Motor neuron (in vitro differentiated cells): ENCODE results near the gene DDX4. TPM values are rescaled to one million over a fixed set of nuclear protein-coding genes. Genes with fewer than 3 reads are reported as not detected.
"Not testable (repeated sequence)": the region's sequence is repeated elsewhere in the genome, so short reads cannot be mapped to it uniquely, and the experiment has no call there.

ENCODE experiments used
- ATAC-seq, 8 experiments: fragments of 200-7000 bp; cut with Tn5 transposase; replicated peaks in 6 of 8; 2 replicates each; pipeline ENCODE4 v1.8.0; 2021; ENCODE audit warnings: mild to moderate bottlenecking in 8 of 8, moderate library complexity in 8 of 8
- H3K27ac ChIP-seq, 2 donors: fragments of 250-450 bp; sonication (Bioruptor Pico); 2 replicates each; pipeline ENCODE4 v1.9.0; 2021; ENCODE audit warnings: antibody characterized with exemption in 2 of 2, mild to moderate bottlenecking in 2 of 2, moderate library complexity in 1 of 2
- H3K4me1 ChIP-seq, 2 donors: fragments of 250-450 bp; sonication (Bioruptor Pico); replicated peaks in 1 of 2; 2 replicates each; pipeline ENCODE4 v1.6.1; 2021; ENCODE audit warnings: antibody characterized with exemption in 2 of 2, mild to moderate bottlenecking in 2 of 2, moderate library complexity in 1 of 2
- H3K4me3 ChIP-seq, 5 donors: fragments of 250-450 bp; sonication (Bioruptor Pico); 2 replicates each; pipeline ENCODE4 v1.9.0; 2021; ENCODE audit warnings: antibody characterized with exemption in 5 of 5, mild to moderate bottlenecking in 5 of 5, moderate library complexity in 4 of 5
- WGBS, 10 experiments: fragments of 450-650 bp; shearing (Covaris generic); methylation state at CpG; one replicate each; pipeline ENCODE4 v1.0.0; 2022; 5-methylcytosine and 5-hydroxymethylcytosine counted together
- in situ Hi-C, 9 experiments: fragments of 400-800 bp; cut with MboI; loops; one replicate each; pipeline ENCODE4 v1.15.0; 2021; ENCODE audit warnings: low sequenced_read_pairs in 9 of 9, low pct_unique_long_range_greater_than_20kb in 2 of 9; ENCODE audit not compliant: unreplicated experiment in 9 of 9
- total RNA-seq, 8 experiments: library from RNA; unstranded; fragments of 300-600 nt; gene quantifications; 2 replicates each; pipeline versions ENCODE4 v1.2.3 to v1.2.4, GENCODE V29; 2022

The DDX4 gene
- total RNA-seq, 8 experiments from 2014 or later: 0.05 to 1.1 (median 0.53) TPM; not detected in 4

- WGBS, 10 experiments: 46 to 100% (median 79%) methylated on average over 1 of the region's 1 CpG; no CpG with 5 or more reads in 2 of the 10 experiments
- ATAC-seq: no peak
- Histone ChIP-seq H3K27ac (no peak overlapping the region), H3K4me3 (no peak overlapping the region), H3K4me1 (no peaks in the 10 kb centered on the region)
- in situ Hi-C loops: no loop called here
Measured at GRCh38 chr5:55734658-55735057, 3.2 kb upstream of the DDX4 start.

DNA sequence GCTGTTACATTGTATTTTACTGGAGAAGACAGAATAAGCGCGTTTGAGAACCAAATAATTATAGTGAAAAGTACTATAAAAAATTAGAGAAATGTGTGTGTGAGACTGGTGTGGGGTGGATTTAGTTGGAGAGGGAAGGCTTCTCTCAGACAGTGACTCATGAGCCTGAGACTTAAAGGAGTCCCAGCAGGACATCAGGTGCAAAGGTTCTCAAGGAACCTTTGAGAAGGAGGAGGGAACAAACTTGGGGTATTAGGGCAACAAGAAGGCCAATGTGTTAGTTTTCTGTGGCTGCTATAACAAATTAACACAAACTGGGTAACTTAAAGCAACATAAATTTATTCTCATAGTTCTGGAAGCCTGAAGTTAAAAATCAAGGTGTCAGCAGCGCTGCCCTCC lies 4.9 kb downstream of the DDX4 start:
- in situ Hi-C loops: no loop called here
- no peaks in the 10 kb centered on the region for H3K4me1 ChIP-seq
- WGBS, 10 experiments: 29 to 100% (median 100%) methylated on average over 1 to 3 of the region's 3 CpGs
- no peak overlapping the region for H3K27ac ChIP-seq
- H3K4me3 ChIP-seq: no peak overlapping the region
- no peak for ATAC-seq

DNA sequence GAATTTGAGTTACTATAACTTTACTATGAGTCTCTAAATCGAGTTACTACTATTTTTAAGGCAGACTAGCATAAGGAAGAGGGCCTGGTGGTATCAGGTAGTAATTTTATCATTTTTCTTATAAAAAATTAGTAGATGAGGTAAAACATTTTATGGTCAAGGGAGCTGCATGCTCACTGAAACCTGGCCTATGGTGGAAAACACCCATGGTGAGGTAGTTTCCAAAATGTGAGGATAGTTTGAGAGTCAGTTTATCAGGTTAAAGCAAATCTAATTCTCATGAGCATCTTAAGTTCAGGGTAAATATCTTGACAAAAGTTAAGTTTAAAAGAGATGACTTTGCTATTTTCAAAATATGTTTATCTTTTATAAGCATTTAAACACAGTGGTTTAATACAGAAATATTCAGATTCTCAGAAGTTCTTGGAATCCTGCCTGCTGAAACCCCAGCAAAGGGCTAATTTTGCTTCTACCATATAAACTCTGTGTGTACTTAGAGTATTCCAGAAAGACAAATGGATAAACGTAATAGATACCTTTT lies 10.0 kb downstream of the DDX4 start:
- WGBS, 10 experiments: 6 to 83% (median 56%) methylated on average over 1 to 2 of the region's 2 CpGs

GRCh38 chr5:55749387-55749786 lies 11.5 kb downstream of the DDX4 start:
- Histone ChIP-seq H3K4me1 (no peaks in the 10 kb centered on the region), H3K4me3 (no peak overlapping the region), H3K27ac (no peak overlapping the region)
- in situ Hi-C loops: no loop called here
- WGBS, 10 experiments: 57 to 100% (median 71%) methylated on average over 1 to 2 of the region's 2 CpGs; no CpG with 5 or more reads in 3 of the 10 experiments
- no peak for ATAC-seq

More for the DNA sequence above, 10.0 kb downstream of the DDX4 start:
- Histone ChIP-seq H3K4me1 (no peaks in the 10 kb centered on the region), H3K27ac (no peak overlapping the region), H3K4me3 (no peak overlapping the region)
- no peak for ATAC-seq
- in situ Hi-C loops: no loop called here

DNA sequence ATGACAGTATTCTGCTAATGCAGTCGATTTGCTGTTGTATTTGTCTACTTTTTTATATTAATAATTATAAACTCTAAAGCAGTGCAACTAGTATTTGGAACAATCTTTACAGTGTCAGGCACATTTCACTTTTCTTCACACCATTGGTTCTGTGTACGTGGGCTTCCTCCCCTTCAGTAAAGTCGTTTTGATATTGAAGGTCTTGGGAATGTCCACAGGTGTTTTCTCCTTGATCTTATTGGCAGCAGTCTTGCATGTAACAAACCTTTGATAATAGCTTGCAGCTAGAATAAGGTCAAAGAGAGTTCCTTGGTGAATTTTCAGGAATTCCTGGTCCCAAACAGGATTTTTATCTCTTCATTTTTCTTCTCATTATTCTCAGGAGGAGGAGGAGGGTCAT lies 12.2 kb downstream of the DDX4 start:
- in situ Hi-C loops: no loop called here
- Histone ChIP-seq H3K27ac (no peak overlapping the region), H3K4me3 (no peak overlapping the region), H3K4me1 (no peaks in the 10 kb centered on the region)
- WGBS, 10 experiments: 11 to 100% (median 63%) methylated on average over 1 to 3 of the region's 3 CpGs
- ATAC-seq: no peak

GRCh38 chr5:55750499-55750898 lies 12.6 kb downstream of the DDX4 start:
- no peaks in the 10 kb centered on the region for H3K4me1 ChIP-seq
- no peak for ATAC-seq
- no peak overlapping the region for H3K4me3 ChIP-seq
- WGBS, 10 experiments: 13 to 100% (median 80%) methylated on average over 1 to 3 of the region's 3 CpGs
- H3K27ac ChIP-seq: no peak overlapping the region
- in situ Hi-C loops: no loop called here

DNA sequence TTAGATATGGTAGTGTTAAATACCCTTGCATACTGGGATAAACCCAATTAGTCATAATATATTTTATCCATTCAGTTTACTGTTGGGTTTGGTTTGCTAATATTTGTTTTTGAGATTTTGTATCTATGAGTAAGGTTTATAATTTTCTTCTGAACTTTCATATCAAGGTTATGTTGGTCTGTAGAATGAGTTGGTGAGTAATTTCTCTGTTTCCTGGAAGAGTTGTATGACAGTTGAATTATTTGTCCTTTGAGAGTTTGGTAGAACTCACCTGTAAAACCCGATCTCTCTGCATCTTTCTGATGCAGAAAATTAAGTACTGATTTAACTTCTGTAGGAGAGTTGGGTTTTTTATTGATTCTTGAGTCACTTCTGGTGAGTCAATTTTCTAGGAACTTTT lies 20.4 kb downstream of the DDX4 start:
- Histone ChIP-seq H3K27ac (no peak overlapping the region), H3K4me1 (no peaks in the 10 kb centered on the region), H3K4me3 (no peak overlapping the region)
- in situ Hi-C loops: no loop called here
- ATAC-seq: no peak
- 27 to 100% (median 87%) methylated on average over 1 of the region's 1 CpG; no CpG with 5 or more reads in 2 of the 10 experiments for WGBS, 10 experiments

DNA sequence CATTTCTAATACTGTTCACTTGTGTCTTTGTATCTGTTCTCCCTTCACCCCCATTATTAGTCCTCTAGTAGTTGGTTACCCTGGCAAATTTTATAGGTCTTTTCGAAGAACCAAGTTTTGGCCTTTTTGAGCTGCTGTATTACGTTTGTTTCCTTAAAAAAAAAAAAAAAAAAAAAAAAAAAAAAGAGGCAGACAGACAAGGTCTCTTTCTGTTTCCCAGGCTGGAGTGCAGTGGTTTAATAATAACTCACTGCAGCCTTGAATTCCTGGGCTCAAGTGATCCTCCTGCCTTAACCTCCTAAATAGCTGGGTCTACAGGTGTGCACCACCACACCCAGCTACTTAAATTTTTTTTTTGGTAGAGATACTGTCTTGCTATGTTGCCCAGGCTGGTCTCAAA lies 20.9 kb downstream of the DDX4 start:
- no peak overlapping the region for H3K27ac ChIP-seq
- 18 to 100% (median 71%) methylated on average over 1 to 2 of the region's 2 CpGs; no CpG with 5 or more reads in 1 of the 10 experiments for WGBS, 10 experiments
- H3K4me1 ChIP-seq: no peaks in the 10 kb centered on the region
- in situ Hi-C loops: no loop called here
- ATAC-seq: no peak
- H3K4me3 ChIP-seq: no peak overlapping the region

- ATAC-seq, H3K27ac ChIP-seq, H3K4me3 ChIP-seq, H3K4me1 ChIP-seq, in situ Hi-C loops: not testable (repeated sequence)
- WGBS, 10 experiments: 70 to 100% (median 84%) methylated on average over 1 to 7 of the region's 7 CpGs; no CpG with 5 or more reads in 2 of the 10 experiments
Measured at GRCh38 chr5:55761721-55762120, 23.9 kb downstream of the DDX4 start.

GRCh38 chr5:55763746-55764420 lies 26.0 kb downstream of the DDX4 start:
- no peak overlapping the region for H3K27ac ChIP-seq
- ATAC-seq: no peak
- WGBS, 10 experiments: 64 to 100% (median 81%) methylated on average over 2 of the region's 2 CpGs; no CpG with 5 or more reads in 2 of the 10 experiments
- H3K4me1 ChIP-seq: no peaks in the 10 kb centered on the region
- H3K4me3 ChIP-seq: no peak overlapping the region
- in situ Hi-C loops: no loop called here

- no peak overlapping the region for H3K4me3 ChIP-seq
- no peak for ATAC-seq
- 71 to 100% (median 96%) methylated on average over 1 to 2 of the region's 2 CpGs; no CpG with 5 or more reads in 2 of the 10 experiments for WGBS, 10 experiments
- no peaks in the 10 kb centered on the region for H3K4me1 ChIP-seq
- no peak overlapping the region for H3K27ac ChIP-seq
- in situ Hi-C loops: no loop called here
Measured at GRCh38 chr5:55768279-55768678, 30.4 kb downstream of the DDX4 start.

DNA sequence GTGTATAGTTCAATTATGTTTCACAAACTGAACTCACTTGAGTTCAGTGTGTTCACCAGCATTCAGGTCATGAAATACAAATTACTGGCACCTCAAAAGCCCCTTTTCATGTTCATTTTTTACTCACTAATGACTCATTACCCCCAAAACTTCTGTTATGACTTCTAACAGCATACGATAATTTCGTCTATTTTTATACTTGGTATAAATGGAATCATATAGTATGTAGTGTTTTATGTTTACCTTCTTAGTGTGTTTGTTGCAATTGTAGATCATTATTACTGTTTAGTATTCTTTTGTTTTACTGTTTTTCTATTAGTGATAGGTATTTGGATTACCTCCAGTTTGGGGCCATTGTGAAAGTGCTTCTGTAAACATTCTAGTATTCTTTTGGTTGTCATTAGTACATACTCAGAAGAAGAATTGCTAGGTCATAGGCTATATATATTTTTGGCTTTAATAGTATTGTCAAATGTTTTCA lies 33.4 kb downstream of the DDX4 start:
- Histone ChIP-seq H3K27ac (no peak overlapping the region), H3K4me3 (no peak overlapping the region), H3K4me1 (no peaks in the 10 kb centered on the region)
- 70 to 100% (median 89%) methylated on average over 2 of the region's 2 CpGs; no CpG with 5 or more reads in 4 of the 10 experiments for WGBS, 10 experiments
- no peak for ATAC-seq
- in situ Hi-C loops: no loop called here

DNA sequence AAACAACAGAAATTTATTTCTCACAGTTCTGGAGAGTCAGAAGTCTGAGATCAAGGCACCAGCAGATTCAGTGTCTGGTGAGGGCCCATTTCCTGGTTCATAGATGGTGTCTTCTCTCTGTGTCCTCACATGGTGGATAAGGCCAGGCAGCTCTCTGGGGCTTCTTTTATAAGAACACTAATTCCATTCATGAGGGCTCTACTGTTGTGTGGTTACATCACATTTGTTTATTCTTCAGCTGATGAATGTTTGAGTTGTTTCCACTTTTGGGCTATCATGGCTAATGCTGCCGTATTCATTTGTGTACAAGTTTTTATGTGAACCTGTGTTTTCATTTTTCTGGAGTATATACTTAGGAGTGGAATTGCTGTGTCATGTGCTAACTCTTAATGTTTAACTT lies 35.2 kb downstream of the DDX4 start:
- 83 to 100% (median 100%) methylated on average over 1 of the region's 1 CpG; no CpG with 5 or more reads in 4 of the 10 experiments for WGBS, 10 experiments
- no peak overlapping the region for H3K27ac ChIP-seq
- ATAC-seq: no peak
- in situ Hi-C loops: no loop called here
- H3K4me1 ChIP-seq: no peaks in the 10 kb centered on the region
- no peak overlapping the region for H3K4me3 ChIP-seq

DNA sequence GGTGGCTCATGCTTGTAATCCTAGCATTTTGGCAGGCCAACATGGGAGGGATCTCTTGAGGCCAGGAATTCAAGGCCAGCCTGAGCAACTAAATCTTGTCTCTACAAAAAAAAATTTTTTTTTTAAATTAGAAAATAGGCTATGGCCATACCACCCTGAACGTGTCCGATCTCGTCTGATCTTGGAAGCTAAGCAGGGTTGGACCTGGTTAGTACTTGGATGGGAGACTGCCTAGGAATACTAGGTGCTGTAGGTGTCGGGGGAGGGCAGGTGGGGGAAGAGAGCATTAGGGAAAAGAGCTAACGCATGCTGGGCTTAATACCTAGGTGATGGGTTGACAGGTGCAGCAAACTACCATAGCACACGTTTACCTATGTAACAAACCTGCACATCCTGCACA lies 39.5 kb downstream of the DDX4 start:
- Histone ChIP-seq H3K27ac (no peak overlapping the region), H3K4me1 (no peaks in the 10 kb centered on the region), H3K4me3 (no peak overlapping the region)
- WGBS, 10 experiments: 0 to 100% (median 93%) methylated on average over 1 to 6 of the region's 6 CpGs; no CpG with 5 or more reads in 1 of the 10 experiments
- ATAC-seq: no peak
- in situ Hi-C loops: no loop called here
